G401 (cell line): ENCODE results near the gene ATF7IP. TPM values are rescaled to one million over a fixed set of nuclear protein-coding genes. Genes with fewer than 3 reads are reported as not detected.
"Not testable (repeated sequence)": the region's sequence is repeated elsewhere in the genome, so short reads cannot be mapped to it uniquely, and the experiment has no call there.

ENCODE experiments used
- DNase-seq: peaks from one replicate; pipeline ENCODE4 v3.0.0-alpha.2; 2015; ENCODE audit warnings: low spot score
- in situ Hi-C: cut with HindIII; loops from 2 replicates; pipeline ENCODE4 v1.10.0; 2016; ENCODE audit warnings: low sequenced_read_pairs, mixed read lengths
- total RNA-seq: library from RNA; depleted of rRNA; stranded (reverse); fragments of >200 nt; shearing (Covaris generic); gene quantifications from 2 replicates; pipeline ENCODE4 v1.2.3, GENCODE V29; 2014

Gene ATF7IP
- total RNA-seq, 1 experiment from 2014 or later: 34.2 TPM

DNA sequence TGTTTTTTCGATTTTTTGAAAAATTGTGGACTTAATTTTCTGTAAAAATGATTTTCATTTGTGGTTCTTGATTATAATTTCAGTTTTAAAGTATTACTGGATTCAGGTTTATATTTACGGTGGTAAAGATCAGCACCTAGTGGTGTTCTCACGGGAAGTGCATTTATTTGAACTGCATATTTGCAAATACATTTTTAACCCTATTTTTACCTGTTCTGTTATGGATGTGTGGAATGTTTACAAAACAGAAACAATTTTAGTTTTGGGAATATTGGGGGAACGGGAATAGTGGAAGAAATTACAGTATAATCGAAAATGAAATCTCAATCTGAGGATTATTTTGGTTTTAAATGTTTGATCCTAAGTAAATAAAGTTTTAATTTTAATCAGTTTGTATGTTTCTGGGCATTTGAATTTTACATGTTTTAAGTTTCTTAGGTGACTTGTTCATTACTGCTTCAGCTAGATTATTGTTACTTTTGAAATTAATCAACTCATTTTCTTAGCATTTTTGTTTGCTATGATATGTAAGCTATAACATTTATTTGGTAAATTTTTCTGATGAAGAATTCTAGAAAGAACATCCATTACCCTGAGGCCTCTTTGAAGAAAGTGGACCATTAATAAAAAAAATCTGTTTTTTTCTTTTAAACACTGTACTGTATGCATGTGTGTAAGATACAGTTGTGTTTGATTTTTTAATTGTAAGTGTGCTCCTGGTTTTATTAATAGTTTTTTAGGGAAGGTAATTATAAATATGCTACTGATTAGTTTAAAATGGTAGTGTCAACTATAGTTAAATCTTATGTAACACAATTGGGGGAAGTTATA, 942 bp downstream of the ATF7IP start:
- in situ Hi-C loops: no loop called here

GRCh38 chr12:14367040-14367661, 1.7 kb downstream of the ATF7IP start:
- in situ Hi-C loops: no loop called here
- peak; percentile 55 for DNase-seq

More for the DNA sequence above, 942 bp downstream of the ATF7IP start:
- DNase-seq: no peak

DNA sequence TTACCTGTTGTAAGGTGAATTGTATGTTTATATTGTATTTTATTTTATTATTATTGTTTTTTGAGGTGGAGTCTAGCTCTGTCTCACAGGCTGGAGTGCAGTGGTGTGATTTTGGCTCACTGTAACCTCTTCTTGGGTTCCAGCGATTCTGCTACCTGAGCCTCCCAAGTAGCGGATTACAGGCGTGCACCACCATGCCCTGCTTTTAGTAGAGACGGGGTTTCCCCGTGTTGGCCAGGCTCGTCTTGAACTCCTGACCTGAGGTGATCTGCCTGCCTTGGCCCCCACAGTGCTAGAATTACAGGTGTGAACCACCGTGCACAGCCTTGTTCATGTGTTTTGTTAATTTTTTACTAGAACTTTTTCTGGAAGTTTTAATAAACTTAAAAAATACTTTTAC, 3.8 kb downstream of the ATF7IP start:
- in situ Hi-C loops: no loop called here

DNA sequence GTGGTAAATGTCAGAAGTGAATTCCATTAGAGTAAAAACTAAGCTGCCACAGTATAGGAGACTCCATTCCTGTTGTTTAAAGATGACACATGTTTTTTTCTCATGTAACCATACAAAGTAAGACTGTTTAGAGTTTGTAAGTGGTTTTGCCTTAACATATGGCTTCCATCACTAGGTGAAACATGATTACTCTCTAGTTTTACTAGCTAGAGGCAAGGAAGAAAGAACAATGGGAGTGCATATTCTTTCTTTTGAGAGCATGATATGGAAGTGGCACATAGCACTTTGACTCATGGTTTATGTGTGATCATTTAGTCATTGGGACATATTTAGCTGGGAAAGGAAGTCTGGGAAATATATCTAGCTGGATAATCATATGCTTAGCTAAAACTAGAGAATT, 7.7 kb downstream of the ATF7IP start:
- no peak for DNase-seq
- in situ Hi-C loops: no loop called here

More for the DNA sequence above, 3.8 kb downstream of the ATF7IP start:
- DNase-seq: no peak

DNA sequence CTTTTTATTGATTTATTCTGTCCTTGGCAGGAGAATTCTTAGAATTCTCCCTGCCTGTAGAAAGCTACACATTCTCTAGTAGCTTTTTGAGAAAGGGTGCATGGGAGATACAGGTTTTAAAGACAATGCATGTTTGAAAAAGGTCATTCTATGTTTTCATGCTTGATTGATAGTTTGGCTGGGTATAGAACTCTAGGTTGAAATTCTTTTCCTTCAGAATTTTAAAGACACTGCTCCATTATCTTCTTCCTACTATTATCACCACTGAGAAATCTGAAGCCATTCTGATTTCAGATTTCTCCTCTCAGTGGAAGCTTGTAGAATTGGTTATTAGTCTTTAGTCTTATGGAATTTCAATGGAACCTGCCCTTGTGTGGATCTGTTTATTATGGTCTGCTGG, 14.0 kb downstream of the ATF7IP start:
- DNase-seq: no peak
- in situ Hi-C loops: no loop called here

DNA sequence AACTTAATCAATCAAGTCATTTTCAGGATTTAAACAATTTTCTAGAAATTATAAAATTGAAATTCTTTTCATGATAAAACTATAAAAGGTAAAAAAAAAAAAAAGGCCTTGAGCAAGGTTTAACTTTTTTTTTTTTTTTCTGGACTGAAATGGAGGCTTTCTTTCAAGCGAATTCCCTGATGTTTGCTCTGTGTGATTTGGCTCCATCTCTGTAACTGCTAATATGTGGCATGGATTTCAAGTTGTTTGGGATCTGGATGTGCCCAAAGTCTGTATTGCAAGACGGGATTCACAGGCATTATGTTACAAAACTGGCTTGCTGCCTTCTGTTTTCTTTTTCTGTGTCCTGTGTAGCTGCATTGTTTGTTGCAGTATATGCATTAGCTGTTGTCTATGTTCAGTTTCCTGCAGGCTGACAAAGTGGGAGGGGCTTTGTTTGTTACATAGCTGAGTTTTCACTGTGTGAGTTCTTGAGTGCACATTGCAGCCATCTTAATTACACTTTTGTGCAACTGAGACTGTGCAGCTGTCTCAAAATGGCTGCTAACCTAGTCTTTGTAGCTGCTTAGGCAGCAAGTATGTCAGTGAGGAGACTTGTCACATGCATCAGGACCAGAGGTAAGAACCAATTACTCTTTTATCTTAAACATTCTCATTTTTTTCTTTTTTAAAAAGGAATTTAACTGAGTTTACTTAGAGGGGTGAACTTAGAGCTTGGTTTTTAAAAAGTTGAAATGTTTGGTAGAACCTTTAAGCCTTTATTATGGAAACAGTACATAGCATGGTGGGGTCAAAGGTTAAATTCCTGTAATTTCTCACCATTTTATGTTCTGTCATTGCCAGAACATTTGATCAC, 19.5 kb downstream of the ATF7IP start:
- in situ Hi-C loops: no loop called here
- DNase-seq: peak; percentile 88

DNA sequence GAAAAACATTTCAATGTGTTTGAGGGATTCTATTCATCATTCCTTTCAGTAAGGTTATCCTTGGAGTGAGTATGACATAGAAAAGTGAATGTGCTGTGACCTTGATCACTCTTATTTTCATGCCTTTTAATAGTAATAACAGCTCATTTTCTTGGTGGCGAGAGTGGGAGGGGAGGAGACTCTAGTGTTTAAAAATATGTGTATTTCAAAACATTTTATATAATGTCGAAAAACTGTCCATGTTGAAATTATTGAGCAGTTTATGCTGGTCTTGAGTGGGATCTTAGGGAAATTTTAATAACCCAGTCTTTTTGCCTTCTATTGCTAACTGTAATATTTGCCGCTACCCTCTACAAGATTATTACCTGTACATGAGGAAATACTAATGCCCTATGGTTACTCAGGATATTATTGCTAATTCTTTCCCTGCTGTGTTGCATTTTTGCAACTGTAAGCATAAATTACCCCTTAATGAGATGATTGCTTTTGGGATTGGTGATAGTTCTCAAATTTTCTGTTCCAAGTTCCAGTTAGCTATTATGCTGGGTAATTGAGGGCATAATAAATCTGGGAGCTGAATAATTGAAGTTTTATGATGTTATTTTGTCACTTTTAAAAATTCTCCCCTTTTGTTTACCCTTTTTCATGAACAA, 21.9 kb downstream of the ATF7IP start:
- DNase-seq: no peak
- in situ Hi-C loops: no loop called here

DNA sequence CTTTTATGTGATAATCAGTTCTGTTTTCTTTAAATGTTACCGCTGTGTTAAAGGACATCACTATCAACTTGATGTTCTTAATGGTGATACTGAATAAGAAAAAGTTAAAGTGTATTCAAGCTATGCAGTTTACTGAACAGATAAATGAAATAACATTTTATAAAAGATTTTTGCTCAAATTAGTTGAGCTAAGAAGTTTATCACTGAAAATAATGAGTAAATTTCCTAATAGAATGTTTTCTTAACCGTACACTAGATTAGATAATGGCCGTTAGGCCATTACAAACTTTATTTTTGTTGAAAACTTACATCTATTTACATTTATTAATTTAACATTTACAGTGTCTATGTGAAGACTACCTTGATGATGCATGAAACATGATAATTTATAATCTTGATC, 25.0 kb downstream of the ATF7IP start:
- in situ Hi-C loops: no loop called here
- DNase-seq: no peak

DNA sequence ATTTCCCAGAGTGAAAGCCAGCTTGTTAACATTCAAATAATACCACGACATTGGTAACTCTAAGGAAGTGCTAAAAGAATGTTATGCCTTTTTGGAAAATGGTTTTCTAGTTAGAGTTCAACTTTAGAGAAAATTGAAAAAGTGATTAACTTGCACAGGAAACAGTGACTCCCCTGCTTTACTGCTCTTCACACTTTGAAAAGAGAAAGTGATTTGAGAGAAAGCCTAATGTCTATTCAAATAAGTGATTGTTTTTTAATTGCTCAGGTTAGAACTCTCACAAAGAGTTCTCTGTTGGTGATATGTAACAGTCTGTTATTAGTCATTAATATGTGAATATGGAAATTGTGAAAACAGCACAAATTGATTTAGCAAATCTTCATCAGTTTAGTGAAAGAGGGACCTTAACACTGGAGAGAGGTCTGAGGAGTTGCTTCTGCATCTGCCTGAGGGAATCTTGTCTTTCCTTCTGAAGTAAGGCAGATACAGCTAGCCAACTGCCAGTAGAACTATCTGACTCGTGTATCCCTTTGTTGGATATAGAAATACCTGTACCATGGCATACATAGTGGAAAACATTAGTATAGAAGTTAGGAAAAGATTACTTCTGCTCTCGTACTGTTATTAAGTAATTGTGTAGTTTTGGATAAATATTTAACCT, 25.5 kb downstream of the ATF7IP start:
- DNase-seq: peak; percentile 14
- in situ Hi-C loops: no loop called here

GRCh38 chr12:14393751-14394150, 28.3 kb downstream of the ATF7IP start:
- in situ Hi-C loops: no loop called here
- DNase-seq: peak; percentile 35

DNA sequence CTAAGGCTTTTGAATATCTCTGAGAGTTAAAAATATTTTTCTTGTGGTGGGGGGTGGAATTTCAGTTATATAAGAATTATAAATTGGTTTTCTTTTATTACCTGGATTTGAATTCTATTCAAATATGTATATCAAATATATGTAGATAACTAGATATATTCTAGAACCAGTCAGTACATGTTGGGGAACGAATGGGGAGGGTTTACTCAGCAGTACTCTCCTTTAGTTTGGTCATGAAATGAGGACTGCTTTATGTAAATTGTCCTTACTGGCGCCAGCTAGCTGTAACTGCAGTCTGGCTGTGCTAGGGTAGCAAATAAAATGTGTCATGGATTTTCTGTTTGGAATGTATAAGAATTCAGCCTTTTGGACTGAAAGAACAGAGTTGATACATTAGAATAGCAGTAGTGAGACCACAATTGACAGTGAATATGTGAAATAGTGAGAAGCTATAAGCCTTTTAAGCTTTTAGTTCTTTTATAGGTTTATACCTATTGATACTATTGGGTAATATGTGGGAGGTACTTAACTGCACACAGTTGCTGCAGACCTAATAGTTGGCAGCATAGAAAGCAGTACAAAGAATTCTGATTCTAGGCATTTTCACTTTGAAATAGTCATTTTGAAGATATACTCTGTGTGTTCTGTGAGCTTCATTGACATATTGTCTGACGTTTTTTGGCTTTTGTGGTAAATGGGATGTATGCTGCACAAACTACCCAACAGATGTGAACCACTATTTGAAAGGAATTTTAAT, 29.0 kb downstream of the ATF7IP start:
- DNase-seq: peak; percentile 92
- in situ Hi-C loops: no loop called here

GRCh38 chr12:14395074-14395778, 29.7 kb downstream of the ATF7IP start:
- in situ Hi-C loops: no loop called here

GRCh38 chr12:14396071-14396470, 30.6 kb downstream of the ATF7IP start:
- DNase-seq: peak; percentile 33
- in situ Hi-C loops: no loop called here

More at GRCh38 chr12:14395074-14395778, 29.7 kb downstream of the ATF7IP start:
- peak; percentile 57 for DNase-seq

- in situ Hi-C loops: no loop called here
- no peak for DNase-seq
Measured at GRCh38 chr12:14399871-14400270, 34.4 kb downstream of the ATF7IP start.

DNA sequence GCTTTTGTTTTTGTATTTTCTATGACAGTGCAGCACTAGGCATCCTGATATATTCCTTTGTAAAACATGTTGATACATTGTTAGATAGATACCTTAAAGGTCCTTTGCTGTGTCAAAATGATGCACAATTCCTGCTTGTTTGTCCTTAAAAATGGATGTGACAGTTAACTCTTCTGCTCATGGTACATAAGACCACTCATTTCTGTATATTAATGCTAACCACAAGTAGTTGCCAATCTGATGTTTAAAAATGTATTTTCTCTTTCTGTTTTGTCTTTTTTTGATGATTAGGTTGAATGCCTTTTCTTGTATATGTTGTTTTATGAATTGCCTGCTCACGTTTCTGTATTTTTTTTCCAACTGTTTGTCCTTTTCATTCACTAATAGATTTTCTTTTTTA, 35.1 kb downstream of the ATF7IP start:
- in situ Hi-C loops: no loop called here
- DNase-seq: no peak

- in situ Hi-C loops, DNase-seq: not testable (repeated sequence)
Measured at GRCh38 chr12:14401267-14401666, 35.8 kb downstream of the ATF7IP start.

DNA sequence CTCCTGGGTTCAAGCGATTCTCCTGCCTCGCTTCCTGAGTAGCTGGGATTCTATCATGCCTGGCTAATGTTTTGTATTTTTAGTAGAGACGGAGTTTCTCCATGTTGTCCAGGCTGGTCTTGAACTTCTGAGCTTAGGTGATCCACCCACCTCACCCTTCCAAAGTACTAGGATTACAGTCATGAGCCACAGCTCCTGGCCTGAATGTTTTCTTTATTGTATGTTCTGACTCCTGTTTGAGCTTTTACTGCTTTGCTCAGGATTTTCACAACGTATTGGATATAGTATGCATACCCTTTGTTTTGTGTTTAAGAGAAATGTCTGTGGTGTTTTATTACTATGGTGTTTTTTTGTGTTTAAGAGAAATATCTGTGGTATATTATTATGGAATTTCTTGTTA, 37.2 kb downstream of the ATF7IP start:
- in situ Hi-C loops: no loop called here
- DNase-seq: no peak

DNA sequence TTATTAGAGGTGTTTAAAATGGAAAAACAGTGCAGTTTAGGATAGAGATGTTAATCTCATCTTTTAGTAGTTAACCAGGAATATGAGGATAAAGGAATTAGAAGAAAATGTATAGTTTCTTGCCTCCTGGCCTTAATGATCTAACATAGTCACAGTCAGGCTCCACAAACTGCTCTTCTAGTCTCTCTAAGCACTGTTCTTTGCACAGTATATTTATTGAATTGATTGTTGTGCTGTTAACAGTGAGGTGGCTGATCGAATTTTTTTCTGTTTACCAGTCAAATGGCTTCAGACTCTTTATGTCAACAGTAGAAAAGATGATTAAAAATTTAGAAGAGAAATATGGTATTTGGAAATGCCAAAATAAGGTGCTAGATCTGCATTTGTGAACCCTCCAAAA, 37.8 kb downstream of the ATF7IP start:
- in situ Hi-C loops: no loop called here
- no peak for DNase-seq
